Fibroblast of skin of scalp (primary cell): Measurements from ENCODE around the gene MAGI1.

ENCODE experiments used
- DNase-seq: peaks from one replicate; pipeline ENCODE4 v3.0.0-alpha.2; 2013

Gene MAGI1

GRCh38 chr3:65401359-65402305, 637.1 kb downstream of the MAGI1 start:
- DNase-seq, result no peak

GRCh38 chr3:65400899-65401298, 637.8 kb downstream of the MAGI1 start:
- DNase-seq, result no peak

GRCh38 chr3:65398953-65399352, 639.8 kb downstream of the MAGI1 start:
- DNase-seq, result no peak

GRCh38 chr3:65396078-65396477, 642.6 kb downstream of the MAGI1 start:
- DNase-seq, result no peak

- DNase-seq, result no peak
Observed at GRCh38 chr3:65391068-65391467, 647.6 kb downstream of the MAGI1 start.

GRCh38 chr3:65385805-65386204, 652.9 kb downstream of the MAGI1 start:
- no peak for DNase-seq

GRCh38 chr3:65381496-65382010, 657.2 kb downstream of the MAGI1 start:
- DNase-seq, result no peak

GRCh38 chr3:65379223-65379622, 659.5 kb downstream of the MAGI1 start:
- no peak for DNase-seq

GRCh38 chr3:65377637-65378036, 661.1 kb downstream of the MAGI1 start:
- no peak for DNase-seq

GRCh38 chr3:65376426-65376825, 662.3 kb downstream of the MAGI1 start:
- DNase-seq, result no peak

- no peak for DNase-seq
Observed at GRCh38 chr3:65371053-65371452, 667.7 kb downstream of the MAGI1 start.

- no peak for DNase-seq
Observed at GRCh38 chr3:65368866-65369265, 669.9 kb downstream of the MAGI1 start.

GRCh38 chr3:65362688-65363087, 676.0 kb downstream of the MAGI1 start:
- no peak for DNase-seq

GRCh38 chr3:65361448-65361847, 677.3 kb downstream of the MAGI1 start:
- DNase-seq, result no peak

- no peak for DNase-seq
Observed at GRCh38 chr3:65356331-65357248, 682.1 kb downstream of the MAGI1 start.

GRCh38 chr3:65354880-65355279, 683.8 kb downstream of the MAGI1 start:
- DNase-seq, result no peak

GRCh38 chr3:65352951-65353350, 685.8 kb downstream of the MAGI1 start:
- DNase-seq, result peak; percentile 46

GRCh38 chr3:65351753-65352152, 687.0 kb downstream of the MAGI1 start:
- no peak for DNase-seq

GRCh38 chr3:65350801-65351476, 687.8 kb downstream of the MAGI1 start:
- no peak for DNase-seq

- peak; percentile 81 for DNase-seq
Observed at GRCh38 chr3:65348398-65348995, 690.2 kb downstream of the MAGI1 start.

GRCh38 chr3:65347166-65347565, 691.6 kb downstream of the MAGI1 start:
- DNase-seq, result no peak

GRCh38 chr3:65344846-65345245, 693.9 kb downstream of the MAGI1 start:
- DNase-seq, result no peak
